Astrocyte (in vitro differentiated cells and primary cell): ENCODE results near the gene PNPLA3.

Experiments
- EZH2 ChIP-seq: IDR thresholded peaks from 2 replicates; pipeline ENCODE4 v1.6.1; 2012; ENCODE audit warnings: mild to moderate bottlenecking, low read length, inconsistent platforms; ENCODE audit not compliant: insufficient read depth
- TF ChIP-seq, protein P1 (sequence below): IDR thresholded peaks from 2 replicates; pipeline ENCODE4 v1.5.1; 2011; ENCODE audit warnings: low read depth, mild to moderate bottlenecking, inconsistent platforms, low read length, moderate library complexity; ENCODE audit not compliant: insufficient read depth

DNA sequence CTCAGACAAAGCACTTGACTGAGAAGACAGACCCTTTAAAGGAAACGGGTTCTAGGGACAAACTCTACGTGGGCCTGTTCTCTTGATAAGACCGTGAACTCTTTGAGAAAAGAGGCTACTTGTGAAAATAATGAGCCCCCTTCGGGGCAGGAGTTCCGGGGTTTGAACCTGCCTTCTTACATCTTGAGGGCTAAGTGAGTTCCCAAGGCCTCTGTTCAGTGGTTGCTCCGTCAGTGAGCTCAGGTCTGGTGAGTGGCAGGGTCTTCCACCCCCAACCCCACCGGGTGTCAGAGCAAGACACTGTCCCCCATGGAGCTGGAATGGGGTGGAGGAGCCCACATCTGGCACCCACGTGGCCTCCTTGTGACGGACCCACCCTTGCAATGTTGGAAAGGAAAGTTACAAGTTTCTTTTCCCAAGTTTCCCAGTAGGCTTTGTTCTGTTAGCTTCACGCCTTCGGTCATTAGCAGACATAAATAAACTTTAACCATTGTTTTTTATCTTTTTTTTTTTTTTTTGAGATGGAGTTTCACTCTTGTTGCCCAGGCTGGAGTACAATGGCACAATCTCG, 25.3 kb downstream of the PNPLA3 start:
- TF ChIP-seq, protein P1, sequence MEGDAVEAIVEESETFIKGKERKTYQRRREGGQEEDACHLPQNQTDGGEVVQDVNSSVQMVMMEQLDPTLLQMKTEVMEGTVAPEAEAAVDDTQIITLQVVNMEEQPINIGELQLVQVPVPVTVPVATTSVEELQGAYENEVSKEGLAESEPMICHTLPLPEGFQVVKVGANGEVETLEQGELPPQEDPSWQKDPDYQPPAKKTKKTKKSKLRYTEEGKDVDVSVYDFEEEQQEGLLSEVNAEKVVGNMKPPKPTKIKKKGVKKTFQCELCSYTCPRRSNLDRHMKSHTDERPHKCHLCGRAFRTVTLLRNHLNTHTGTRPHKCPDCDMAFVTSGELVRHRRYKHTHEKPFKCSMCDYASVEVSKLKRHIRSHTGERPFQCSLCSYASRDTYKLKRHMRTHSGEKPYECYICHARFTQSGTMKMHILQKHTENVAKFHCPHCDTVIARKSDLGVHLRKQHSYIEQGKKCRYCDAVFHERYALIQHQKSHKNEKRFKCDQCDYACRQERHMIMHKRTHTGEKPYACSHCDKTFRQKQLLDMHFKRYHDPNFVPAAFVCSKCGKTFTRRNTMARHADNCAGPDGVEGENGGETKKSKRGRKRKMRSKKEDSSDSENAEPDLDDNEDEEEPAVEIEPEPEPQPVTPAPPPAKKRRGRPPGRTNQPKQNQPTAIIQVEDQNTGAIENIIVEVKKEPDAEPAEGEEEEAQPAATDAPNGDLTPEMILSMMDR, result no peak
- TF ChIP-seq EZH2, result no peak
